NB4 (cell line): ENCODE measurements around the gene ZBTB8OS.

Experiments
- MYC ChIP-seq: IDR thresholded peaks from 2 replicates; pipeline ENCODE4 v1.6.1; 2011; ENCODE audit warnings: low read depth, low read length
- POLR2A ChIP-seq: IDR thresholded peaks from 2 replicates; pipeline ENCODE4 v1.6.1; 2011; ENCODE audit warnings: mild to moderate bottlenecking; ENCODE audit not compliant: insufficient read length; ENCODE audit errors: extremely low read depth
- TF ChIP-seq, protein P1 (sequence below): IDR thresholded peaks from one replicate; pipeline ENCODE4 v1.5.1; 2012; ENCODE audit warnings: low read depth, low read length
- TF ChIP-seq, protein P2 (sequence below): IDR thresholded peaks from 2 replicates; pipeline ENCODE4 v1.6.1; 2011; ENCODE audit warnings: low read depth, low read length

DNA sequence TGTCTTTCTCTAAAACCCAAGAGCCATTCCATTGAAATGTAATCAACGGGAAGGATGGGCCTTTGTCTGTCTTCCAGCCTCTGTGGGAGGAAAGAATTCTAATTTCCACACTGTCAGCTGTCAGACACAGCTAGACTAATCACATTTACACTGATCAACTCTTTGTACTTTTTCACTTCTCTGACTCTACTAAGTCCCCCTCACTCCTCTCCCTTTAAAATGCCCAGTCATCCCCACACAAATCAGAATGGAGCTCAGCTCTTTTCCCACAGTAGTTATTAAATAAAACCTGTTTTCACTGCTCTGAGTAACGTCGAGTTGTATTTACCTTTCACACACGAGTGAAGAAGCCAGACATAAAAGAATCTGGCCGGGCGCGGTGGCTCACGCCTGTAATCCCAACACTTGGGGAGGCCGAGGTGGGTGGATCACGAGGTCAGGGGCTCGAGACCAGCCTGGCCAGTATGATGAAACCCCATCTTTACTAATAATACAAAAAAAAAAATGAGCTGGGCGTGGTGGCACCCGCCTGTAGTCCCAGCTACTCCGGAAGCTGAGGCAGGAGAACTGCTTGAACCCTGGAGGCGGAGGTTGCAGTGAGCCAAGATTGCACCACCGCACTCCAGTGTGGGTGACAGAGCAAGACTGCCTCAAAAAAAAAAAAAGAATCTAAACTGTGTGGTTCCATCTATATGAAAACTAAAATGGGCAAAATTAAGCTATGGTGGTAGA, 13.3 kb downstream of the ZBTB8OS start:
- TF ChIP-seq, protein P1, sequence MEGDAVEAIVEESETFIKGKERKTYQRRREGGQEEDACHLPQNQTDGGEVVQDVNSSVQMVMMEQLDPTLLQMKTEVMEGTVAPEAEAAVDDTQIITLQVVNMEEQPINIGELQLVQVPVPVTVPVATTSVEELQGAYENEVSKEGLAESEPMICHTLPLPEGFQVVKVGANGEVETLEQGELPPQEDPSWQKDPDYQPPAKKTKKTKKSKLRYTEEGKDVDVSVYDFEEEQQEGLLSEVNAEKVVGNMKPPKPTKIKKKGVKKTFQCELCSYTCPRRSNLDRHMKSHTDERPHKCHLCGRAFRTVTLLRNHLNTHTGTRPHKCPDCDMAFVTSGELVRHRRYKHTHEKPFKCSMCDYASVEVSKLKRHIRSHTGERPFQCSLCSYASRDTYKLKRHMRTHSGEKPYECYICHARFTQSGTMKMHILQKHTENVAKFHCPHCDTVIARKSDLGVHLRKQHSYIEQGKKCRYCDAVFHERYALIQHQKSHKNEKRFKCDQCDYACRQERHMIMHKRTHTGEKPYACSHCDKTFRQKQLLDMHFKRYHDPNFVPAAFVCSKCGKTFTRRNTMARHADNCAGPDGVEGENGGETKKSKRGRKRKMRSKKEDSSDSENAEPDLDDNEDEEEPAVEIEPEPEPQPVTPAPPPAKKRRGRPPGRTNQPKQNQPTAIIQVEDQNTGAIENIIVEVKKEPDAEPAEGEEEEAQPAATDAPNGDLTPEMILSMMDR: no peak
- TF ChIP-seq POLR2A (no peak), MYC (no peak)
- TF ChIP-seq, protein P2, sequence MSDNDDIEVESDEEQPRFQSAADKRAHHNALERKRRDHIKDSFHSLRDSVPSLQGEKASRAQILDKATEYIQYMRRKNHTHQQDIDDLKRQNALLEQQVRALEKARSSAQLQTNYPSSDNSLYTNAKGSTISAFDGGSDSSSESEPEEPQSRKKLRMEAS: no peak
